ENCODE measurements around the gene FAM83E. TPM values are rescaled to one million over a fixed set of nuclear protein-coding genes. Genes with fewer than 3 reads are reported as not detected.

Gene FAM83E
- total and polyA plus RNA-seq, 10 of the 15 experiments (the other 5 are each of a cell fraction or from before 2014, with no cell fraction given) = 0.14 to 2.5 (median 0.33) TPM; not detected in 4

DNA sequence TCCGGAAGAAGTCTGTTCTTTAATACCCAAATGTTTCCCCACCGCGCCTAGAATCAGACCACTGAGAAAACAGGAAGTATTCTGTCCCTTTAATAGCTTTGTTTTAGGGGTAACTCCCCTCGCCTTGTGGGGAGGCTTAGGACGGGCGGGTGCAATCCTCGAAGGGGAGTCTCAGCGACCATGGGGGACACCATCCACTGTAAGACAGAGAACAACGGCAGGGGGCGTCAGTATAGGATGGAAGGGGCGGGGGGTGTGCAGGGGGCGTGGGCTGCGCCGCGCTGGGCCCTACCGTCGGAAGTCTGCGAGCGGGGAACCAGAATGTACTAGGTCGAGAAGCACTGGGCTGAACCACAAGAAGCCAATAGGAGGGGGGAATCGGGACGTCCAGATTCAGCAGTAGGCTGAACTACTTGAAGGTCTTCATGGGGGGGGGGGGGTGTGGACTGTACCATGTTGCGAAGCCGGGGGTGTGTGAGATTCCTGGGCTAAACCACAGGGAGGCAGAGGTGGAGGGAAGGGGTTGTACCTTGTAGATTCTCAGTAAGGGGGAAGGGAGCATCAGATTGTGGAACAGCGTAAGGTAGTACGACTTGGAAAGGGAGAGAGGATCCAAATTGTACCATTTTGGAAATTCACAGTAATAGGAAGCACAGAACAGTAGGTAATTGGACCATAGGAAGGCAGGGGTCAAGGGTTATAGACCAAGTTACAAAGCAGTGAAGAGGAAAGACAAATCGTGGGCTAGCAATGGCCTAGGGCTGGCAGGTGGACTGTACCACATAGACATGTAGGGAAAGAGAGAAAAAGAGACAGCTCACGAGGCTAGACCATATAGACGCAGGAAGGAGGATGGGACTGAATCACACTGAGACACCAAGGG is 23.3 kb upstream of the FAM83E start (continued):
- TF ChIP-seq BCLAF1 (IDR thresholded peaks at IDR 0.05) = peak; percentile 84
- peak in 1 of 2 experiments; percentile 14; a peak in 1 of 3 replicates for TF ChIP-seq EGR1 (IDR thresholded peaks at IDR 0.05; ENCODE audit: borderline replicate concordance in 1 of 2, low read depth in 2 of 2, low read length in 2 of 2)
- TF ChIP-seq ZNF592 (IDR thresholded peaks at IDR 0.05) = no peak
- no peak for TF ChIP-seq TCF7 (IDR thresholded peaks at IDR 0.05; ENCODE audit: borderline replicate concordance)
- peak; percentile 62; the same call in 1 of the 2 replicates for TF ChIP-seq MLLT1 (IDR thresholded peaks at IDR 0.05)
- TF ChIP-seq, protein P1, sequence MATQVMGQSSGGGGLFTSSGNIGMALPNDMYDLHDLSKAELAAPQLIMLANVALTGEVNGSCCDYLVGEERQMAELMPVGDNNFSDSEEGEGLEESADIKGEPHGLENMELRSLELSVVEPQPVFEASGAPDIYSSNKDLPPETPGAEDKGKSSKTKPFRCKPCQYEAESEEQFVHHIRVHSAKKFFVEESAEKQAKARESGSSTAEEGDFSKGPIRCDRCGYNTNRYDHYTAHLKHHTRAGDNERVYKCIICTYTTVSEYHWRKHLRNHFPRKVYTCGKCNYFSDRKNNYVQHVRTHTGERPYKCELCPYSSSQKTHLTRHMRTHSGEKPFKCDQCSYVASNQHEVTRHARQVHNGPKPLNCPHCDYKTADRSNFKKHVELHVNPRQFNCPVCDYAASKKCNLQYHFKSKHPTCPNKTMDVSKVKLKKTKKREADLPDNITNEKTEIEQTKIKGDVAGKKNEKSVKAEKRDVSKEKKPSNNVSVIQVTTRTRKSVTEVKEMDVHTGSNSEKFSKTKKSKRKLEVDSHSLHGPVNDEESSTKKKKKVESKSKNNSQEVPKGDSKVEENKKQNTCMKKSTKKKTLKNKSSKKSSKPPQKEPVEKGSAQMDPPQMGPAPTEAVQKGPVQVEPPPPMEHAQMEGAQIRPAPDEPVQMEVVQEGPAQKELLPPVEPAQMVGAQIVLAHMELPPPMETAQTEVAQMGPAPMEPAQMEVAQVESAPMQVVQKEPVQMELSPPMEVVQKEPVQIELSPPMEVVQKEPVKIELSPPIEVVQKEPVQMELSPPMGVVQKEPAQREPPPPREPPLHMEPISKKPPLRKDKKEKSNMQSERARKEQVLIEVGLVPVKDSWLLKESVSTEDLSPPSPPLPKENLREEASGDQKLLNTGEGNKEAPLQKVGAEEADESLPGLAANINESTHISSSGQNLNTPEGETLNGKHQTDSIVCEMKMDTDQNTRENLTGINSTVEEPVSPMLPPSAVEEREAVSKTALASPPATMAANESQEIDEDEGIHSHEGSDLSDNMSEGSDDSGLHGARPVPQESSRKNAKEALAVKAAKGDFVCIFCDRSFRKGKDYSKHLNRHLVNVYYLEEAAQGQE (IDR thresholded peaks at IDR 0.05; ENCODE audit: low read depth, low read length) = no peak
- TF ChIP-seq JUND (IDR thresholded peaks at IDR 0.05; ENCODE audit: low read depth, low read length) = peak; percentile 96
- no peak for TF ChIP-seq NR2C2 (IDR thresholded peaks at IDR 0.05; ENCODE audit: borderline replicate concordance, control insufficient read depth, insufficient read length, low read depth)
- TF ChIP-seq BCL3 (IDR thresholded peaks at IDR 0.05; ENCODE audit: borderline replicate concordance, insufficient read depth, low read depth, low read length, poor library complexity, severe bottlenecking) = peak; percentile 10
- no peak for TF ChIP-seq NRF1 (conservative IDR thresholded peaks at IDR 0.05; ENCODE audit: low read depth, low read length)
- no peak for TF ChIP-seq HSF1 (IDR thresholded peaks at IDR 0.05; ENCODE audit: low read depth, low read length)

Data from GM12878 (cell line).